Fibroblast of peridontal ligament (primary cell): Measurements from ENCODE around the gene LEAP2.

Source experiments
- DNase-seq: peaks from one replicate; pipeline ENCODE4 v3.0.0-alpha.2; 2010; ENCODE audit errors: extremely low read depth

LEAP2 gene

DNA sequence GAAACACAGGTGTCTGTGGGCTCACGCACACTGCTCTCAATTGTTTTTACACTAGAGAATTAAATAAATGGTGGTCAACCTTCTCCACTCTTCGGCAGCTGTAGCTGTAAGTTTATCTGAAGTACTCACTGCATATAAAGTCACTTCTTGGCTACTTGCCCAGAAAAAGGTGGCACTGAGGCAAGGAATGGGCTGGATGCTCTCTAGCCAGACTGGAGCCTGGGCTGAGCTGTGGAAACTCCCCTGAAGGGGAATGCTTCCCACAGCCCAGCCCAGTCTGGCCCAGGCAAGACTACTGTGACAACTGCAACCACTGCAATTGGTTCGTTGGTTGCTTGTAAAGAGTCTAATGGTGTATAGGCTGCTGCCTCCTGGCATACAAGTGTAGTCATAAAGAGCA lies 4.5 kb downstream of the LEAP2 start:
- DNase-seq, result peak; percentile 37

DNA sequence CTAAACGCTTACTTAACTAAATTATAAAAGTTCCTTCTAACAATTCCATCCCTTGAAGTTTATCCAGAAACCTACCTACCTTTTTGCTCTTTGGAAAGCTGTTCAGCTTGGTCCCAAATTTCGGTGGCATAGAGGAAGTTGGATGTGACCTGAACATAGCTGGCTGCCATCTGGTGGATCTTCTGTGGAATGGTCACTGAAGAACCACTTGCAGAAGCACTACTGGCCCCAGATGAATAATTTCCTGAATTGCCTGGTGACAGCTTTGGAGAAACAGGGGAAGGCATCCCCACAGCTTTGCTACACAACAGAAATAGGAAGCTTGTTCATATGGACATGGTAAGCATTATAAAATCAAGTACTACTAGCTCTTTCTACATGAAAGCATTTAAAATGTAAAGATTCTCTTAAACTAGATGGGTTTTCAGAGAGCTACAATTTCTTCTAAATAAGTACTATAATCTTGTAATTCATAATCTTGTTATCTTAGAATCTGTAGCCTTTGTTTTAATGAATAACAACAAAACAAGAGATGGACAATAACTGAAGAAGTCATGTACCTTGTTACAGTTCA lies 9.9 kb downstream of the LEAP2 start:
- DNase-seq, result peak; percentile 78

DNA sequence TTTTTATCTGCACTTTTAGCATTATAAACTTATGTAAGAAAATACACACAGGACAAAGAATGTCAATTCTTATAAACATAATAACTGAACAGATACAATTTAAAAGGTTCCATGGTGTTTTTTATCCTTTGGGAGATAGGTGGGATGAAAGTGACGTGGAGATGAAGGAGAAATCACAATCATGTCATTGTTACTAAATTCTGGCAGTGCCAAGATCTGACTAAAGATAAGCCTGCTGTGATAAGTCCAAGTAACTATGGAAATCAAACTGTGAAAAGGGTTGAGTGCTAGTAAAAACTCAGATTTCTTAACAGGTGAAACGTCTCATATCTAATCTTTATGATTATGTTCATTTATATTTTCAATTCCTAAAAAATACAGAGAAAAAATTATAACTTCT lies 11.1 kb downstream of the LEAP2 start:
- no peak for DNase-seq

DNA sequence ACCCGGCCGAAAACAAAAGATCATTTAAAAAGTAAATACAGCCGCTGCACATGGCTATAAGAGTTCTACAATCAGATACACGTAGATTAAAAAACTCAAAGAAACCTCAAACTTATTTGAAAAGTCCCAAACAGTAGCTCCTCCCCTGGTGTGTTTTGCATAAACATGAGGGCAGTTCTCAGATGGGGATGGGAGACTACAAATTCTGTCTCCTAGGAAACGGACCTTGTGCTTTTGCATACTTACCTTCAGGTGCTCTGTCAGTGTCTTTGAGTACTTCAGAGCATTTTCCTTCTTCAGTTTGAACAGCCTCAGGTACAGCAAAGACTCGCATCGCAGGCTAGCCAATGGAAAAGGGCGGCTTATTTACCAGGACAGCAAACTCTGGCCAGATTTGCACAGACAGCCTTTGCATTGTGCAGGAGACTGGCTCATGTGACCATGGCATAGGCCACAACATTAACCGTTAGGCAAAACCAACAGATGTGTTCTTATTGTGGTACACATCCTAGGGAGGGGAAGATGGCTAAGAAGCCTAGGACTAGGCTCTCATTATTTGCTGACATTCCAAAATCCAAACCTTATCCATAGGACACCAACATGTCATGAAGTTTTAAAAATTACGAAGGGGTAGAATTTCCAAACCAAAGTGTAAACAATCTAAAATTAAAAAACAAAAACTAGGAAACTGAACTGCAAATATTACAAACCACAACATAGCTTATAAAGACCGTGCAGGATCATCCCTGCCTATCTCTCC lies 12.8 kb downstream of the LEAP2 start:
- DNase-seq, result no peak

DNA sequence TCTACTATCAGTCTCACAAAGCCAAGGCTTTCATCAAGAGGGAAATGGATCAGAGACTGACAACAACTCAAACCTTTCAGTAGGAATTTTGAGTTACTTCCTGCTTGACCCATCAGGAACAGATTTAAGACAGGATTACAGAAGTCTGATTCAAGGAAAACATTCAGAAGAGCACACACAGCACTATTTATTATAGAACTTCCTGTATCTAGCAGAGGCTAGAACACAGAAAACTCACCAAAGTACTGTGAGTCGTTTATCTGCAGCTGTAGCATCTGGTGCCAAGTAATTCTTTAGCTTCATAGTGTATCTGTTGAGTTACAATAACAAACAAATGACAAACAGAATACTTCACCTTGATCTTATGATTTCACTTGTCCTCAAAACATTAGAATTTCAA lies 13.8 kb downstream of the LEAP2 start:
- no peak for DNase-seq

DNA sequence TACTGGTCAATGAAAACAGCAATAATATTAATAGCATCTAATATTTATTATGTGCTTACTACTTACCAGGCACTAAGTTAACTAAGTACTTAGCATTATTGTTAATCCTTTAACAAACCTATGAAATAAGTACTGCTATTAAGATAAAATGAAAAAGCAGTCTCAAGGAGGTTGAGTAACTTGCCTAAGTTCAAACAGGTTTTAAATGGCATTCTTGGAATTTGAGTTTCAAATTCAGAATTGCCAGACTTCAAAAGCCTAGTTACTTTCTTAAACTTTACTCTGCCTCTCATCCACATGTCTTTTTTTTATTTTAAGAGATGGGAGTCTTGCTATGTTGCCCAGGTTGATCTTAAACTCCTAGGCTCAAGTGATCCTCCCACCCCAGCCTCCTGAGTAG lies 16.0 kb downstream of the LEAP2 start:
- no peak for DNase-seq

DNA sequence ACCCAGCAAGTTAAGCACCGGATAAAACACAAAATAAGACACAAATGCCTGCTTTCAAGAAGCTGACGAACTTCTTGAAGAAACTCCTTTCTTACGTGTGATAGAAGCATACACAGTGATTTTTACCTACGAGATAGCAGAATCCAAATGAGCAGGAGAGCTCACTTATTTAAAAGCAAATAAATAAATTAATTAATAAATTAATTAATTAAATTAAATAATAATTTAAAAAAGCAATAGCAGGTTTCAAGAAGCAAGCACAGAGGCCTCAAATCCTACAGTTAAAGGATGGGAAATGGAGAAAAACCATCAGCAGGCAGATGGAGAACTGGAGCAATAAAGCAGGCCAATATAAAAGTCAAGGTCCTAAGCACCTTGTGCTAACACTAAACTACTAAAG lies 17.3 kb downstream of the LEAP2 start:
- DNase-seq, result no peak

DNA sequence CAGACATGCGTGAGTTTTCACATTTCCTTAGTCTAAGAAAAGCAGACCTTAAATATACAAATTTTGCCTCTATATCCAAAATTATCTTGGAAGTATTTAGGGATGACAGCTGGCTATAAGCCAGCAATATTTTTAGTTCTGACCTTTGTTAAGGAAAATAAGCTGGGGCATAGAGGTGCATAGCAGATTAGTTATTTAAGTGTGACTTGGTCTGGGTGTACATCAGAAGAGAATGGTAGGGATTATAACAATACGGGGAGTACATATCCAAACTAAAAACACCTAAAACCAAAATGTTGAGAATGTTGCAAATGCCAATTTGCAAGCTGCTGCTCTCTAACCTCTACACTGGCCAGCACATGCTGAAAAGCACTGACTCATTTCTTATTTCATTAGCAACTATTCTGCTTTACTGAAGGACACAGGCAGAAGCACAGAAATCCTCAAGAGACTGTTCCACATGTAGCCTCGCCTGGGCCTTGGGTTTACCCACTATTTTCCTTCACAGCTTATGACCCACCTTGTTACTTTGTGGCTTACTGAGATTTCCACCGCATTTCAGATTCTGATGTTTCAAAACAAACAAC lies 22.3 kb downstream of the LEAP2 start:
- DNase-seq, result no peak

DNA sequence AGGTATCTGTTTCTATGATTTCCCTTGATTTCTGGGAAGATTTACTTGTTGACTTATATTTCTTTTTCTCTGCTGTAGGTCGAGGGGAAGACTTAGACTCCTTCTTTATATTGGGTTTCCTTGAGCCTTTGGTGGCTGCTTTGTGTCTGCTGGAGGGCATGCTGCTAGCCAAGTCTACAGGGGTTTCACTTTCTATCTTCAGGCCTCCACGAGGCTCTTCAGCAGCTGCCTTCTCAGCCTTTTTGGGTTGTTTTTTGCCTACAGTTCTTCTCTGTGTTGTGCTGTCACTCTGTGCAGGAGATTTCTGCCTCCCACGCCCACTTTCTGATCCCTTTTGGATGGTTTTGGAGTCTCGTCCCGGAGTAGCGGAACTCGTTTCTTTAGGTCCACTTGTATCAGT lies 23.2 kb downstream of the LEAP2 start:
- no peak for DNase-seq

DNA sequence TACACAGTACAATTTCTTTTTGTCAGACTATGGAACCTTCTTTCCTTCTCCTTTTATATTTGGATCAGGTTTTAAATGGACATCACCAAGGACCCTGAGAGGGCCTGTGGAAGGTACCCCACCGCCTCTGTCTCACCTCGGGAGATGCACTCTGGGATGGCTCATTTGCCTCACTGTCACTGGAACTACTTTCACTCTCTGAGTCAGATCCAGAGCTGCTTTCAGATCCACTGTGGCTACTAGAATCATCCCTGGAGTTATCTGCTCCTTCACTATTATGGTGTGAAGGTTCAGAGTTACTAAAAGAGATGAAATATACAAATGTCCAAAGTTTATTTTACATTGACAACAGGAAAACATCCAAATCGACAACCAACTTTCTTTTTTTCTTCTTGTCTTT lies 24.6 kb downstream of the LEAP2 start:
- DNase-seq, result no peak

DNA sequence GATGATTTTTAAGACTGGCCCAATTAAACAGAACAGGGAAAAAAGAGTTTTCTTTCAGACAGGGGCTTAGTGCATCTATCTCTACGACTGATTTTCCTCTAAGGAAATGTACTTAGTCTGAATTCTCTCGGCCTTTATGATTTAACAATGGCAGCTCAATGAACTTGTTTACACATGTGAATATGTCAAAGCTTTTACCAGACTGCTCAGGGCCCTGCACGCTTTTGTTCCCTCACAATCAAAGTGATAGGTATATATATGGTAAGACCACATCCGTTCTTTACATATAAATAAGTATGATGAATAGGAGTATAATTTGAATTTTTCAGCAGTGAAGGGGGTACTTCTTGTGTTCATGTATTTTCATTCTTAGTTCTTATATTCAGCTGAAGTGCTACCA lies 27.6 kb downstream of the LEAP2 start:
- no peak for DNase-seq

DNA sequence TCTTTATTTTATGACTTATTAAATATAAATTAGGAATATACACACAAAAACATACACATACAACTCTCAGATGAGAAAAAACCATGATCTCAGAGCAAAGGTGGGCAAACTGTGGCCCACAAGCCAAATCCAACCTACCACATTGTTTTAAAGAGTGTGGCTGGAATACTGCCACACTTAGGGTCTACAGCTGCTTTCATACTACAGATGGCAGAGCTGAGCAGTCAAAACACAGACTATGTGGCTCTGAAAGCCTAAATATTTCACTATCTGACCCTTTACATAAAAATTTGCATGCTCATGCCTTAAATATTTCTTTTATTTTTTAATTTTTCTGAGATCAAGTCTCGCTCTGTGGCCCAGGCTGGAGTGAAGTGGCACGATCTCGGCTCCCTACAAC lies 28.3 kb downstream of the LEAP2 start:
- DNase-seq, result no peak

DNA sequence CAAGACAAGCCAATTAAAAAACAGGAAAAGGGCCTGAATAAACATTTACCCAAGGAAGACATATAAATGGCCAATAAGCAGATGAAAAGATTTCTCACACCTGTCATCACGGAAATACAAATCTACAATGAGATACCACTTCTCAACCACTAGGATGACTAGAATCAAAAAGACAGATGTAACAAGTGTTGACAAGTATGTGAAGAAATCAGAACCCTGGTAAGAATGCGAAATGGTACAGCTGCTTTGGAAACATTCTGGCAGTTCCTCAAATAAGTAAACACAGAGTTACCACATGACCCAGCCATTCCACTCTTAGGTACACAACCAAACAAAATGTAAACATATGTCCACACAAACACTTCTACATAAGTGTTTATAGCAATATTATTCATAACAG lies 32.5 kb downstream of the LEAP2 start:
- peak; percentile 53 for DNase-seq

DNA sequence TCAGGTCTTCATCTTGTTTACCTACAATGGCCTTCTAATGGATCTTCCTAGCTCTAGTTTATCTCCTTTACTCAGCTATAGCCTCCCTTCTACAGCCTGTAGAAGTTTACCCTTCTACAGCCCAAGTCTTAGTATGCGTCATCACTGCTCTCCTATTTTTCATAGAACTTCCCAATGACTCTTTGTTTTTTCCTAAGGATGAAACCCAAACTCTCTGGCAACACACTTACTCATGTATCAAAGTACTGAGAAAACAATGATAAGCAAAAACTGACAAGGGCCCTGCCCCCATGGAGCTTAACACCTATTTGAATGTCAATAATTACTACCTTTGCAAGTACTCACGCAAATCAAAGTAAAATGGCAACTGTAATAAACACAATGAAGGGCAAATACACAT lies 33.7 kb downstream of the LEAP2 start:
- DNase-seq, result no peak

DNA sequence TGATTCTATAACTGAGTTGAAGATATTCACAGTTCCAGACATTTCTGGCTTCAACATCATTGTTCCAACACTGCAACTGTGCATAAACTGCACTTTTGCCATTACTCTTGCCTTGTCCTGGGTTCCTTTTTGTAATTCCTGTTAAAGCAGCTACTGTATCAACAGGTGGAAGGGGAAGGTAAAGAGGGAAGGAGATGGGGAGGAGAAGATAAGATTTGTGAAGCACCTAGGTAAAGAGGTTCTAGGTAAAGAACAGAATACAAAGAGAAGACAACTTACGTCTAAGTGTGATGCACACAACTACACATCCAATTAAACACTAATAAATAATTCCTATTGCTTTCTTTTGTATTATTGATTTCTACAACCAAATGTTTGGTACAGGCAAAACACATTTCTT lies 36.2 kb downstream of the LEAP2 start:
- DNase-seq, result no peak

DNA sequence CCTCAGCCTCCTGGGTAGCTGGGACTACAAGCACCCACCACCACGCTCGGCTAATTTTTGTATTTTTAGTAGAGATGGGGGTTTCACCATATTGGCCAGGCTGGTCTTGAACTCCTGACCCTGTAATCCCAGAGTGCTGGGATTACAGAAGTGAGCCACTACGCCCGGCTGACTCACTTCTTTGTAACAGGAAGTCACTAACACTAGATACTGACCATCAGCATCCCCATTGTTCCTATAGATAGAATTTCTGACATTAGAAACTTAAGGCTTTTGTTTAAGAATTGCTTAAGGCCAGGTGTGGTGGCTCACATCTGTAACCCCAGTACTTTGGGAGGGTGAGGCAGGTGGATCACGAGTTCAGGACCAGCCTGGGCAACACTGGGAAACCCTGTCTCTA lies 42.2 kb downstream of the LEAP2 start:
- no peak for DNase-seq

DNA sequence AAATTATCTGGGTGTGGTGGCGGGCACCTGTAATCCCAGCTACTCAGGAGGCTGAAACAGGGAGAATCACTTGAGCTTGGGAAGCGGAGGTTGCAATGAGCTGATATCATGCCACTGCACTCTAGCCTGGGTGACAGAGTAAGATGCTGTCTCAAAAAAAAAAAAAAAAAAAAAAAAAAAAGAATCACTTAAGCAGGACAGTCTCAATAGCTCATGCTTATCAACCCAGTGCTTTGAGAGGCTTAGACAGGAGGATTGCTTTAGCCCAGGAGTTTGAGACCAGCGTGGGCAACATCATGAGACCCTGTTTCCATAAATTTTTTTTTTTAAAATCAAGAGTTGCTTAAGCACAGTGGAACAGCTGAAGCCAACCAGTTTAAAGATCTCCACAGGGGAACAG lies 42.6 kb downstream of the LEAP2 start:
- no peak for DNase-seq
